ENCODE data around the gene SLC38A10. TPM values are rescaled to one million over a fixed set of nuclear protein-coding genes. Genes with fewer than 3 reads are reported as not detected.

SLC38A10 gene
- total and polyA plus RNA-seq, 10 of the 15 experiments (the other 5 are each of a cell fraction or from before 2014, with no cell fraction given), result 0.52 to 67.9 (median 22.1) TPM

DNA sequence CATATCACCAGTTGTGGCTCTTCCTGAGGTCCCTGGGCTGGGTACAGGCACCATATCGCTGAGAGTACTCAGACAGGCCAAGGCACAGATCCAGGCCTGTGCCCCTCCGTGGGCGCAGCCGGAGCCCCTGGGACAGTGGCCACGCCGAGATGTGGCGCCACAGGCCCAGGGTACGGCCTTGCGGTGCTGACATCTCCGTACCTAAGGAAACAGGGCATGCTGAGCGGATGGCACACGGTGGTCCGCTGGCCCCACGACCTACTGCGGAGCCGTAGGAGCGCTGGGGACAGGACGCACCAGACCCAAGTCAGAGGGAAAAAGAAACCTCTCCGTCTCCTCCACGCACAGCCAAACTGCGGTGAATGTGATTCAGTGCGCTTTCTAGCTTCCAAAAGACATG is 29.5 kb downstream of the SLC38A10 start:
- TF ChIP-seq SIX5 (IDR thresholded peaks at IDR 0.05; ENCODE audit: low read depth, low read length, severe bottlenecking), result no peak
- no peak for TF ChIP-seq EGR1 (IDR thresholded peaks at IDR 0.05; ENCODE audit: borderline replicate concordance in 1 of 2, low read depth in 2 of 2, low read length in 2 of 2)
- no peak for TF ChIP-seq HCFC1 (IDR thresholded peaks at IDR 0.05; ENCODE audit: low read length)
- no peak for TF ChIP-seq KDM1A (IDR thresholded peaks at IDR 0.05; ENCODE audit: borderline replicate concordance)
- TF ChIP-seq, protein P1, sequence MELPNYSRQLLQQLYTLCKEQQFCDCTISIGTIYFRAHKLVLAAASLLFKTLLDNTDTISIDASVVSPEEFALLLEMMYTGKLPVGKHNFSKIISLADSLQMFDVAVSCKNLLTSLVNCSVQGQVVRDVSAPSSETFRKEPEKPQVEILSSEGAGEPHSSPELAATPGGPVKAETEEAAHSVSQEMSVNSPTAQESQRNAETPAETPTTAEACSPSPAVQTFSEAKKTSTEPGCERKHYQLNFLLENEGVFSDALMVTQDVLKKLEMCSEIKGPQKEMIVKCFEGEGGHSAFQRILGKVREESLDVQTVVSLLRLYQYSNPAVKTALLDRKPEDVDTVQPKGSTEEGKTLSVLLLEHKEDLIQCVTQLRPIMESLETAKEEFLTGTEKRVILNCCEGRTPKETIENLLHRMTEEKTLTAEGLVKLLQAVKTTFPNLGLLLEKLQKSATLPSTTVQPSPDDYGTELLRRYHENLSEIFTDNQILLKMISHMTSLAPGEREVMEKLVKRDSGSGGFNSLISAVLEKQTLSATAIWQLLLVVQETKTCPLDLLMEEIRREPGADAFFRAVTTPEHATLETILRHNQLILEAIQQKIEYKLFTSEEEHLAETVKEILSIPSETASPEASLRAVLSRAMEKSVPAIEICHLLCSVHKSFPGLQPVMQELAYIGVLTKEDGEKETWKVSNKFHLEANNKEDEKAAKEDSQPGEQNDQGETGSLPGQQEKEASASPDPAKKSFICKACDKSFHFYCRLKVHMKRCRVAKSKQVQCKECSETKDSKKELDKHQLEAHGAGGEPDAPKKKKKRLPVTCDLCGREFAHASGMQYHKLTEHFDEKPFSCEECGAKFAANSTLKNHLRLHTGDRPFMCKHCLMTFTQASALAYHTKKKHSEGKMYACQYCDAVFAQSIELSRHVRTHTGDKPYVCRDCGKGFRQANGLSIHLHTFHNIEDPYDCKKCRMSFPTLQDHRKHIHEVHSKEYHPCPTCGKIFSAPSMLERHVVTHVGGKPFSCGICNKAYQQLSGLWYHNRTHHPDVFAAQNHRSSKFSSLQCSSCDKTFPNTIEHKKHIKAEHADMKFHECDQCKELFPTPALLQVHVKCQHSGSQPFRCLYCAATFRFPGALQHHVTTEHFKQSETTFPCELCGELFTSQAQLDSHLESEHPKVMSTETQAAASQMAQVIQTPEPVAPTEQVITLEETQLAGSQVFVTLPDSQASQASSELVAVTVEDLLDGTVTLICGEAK (IDR thresholded peaks at IDR 0.05; ENCODE audit: borderline replicate concordance), result no peak
- no peak for TF ChIP-seq POU2F2 (IDR thresholded peaks at IDR 0.05; ENCODE audit: borderline replicate concordance, low read depth, low read length)
- no peak for TF ChIP-seq ZNF24 (IDR thresholded peaks at IDR 0.05)
- TF ChIP-seq FOXM1 (IDR thresholded peaks at IDR 0.05; ENCODE audit: low read depth, low read length), result no peak
- TF ChIP-seq SUPT20H (IDR thresholded peaks at IDR 0.05; ENCODE audit: borderline replicate concordance, control insufficient read depth, low read depth, low read length), result no peak
- no peak for TF ChIP-seq ZNF274 (IDR thresholded peaks at IDR 0.05; ENCODE audit: insufficient read depth, insufficient read length)
- TF ChIP-seq, protein P2, sequence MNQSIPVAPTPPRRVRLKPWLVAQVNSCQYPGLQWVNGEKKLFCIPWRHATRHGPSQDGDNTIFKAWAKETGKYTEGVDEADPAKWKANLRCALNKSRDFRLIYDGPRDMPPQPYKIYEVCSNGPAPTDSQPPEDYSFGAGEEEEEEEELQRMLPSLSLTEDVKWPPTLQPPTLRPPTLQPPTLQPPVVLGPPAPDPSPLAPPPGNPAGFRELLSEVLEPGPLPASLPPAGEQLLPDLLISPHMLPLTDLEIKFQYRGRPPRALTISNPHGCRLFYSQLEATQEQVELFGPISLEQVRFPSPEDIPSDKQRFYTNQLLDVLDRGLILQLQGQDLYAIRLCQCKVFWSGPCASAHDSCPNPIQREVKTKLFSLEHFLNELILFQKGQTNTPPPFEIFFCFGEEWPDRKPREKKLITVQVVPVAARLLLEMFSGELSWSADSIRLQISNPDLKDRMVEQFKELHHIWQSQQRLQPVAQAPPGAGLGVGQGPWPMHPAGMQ (IDR thresholded peaks at IDR 0.05; ENCODE audit: borderline replicate concordance), result no peak
- no peak for TF ChIP-seq EP300 (IDR thresholded peaks at IDR 0.05; ENCODE audit: borderline replicate concordance in 1 of 2, control insufficient read depth in 1 of 2, low read depth in 2 of 2, low read length in 2 of 2)
- no peak for TF ChIP-seq MXI1 (IDR thresholded peaks at IDR 0.05; ENCODE audit: low read depth, low read length)
- TF ChIP-seq, protein P3, sequence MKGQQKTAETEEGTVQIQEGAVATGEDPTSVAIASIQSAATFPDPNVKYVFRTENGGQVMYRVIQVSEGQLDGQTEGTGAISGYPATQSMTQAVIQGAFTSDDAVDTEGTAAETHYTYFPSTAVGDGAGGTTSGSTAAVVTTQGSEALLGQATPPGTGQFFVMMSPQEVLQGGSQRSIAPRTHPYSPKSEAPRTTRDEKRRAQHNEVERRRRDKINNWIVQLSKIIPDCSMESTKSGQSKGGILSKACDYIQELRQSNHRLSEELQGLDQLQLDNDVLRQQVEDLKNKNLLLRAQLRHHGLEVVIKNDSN (IDR thresholded peaks at IDR 0.05; ENCODE audit: borderline replicate concordance, extremely low read length, insufficient read depth, low read depth, low read length), result no peak
- H3K36me3 ChIP-seq (ENCODE audit: control insufficient read depth in 2 of 2, insufficient read depth in 2 of 2, low read length in 1 of 2), result peaks cover 7 to 11% of the 10 kb centered on the region in 2 experiments
- ChIA-PET POLR2A (no interaction called here), RAD21 (ENCODE audit: unreplicated experiment) (no interaction called here), CTCF (no interaction called here), SMC1A (ENCODE audit: uncharacterized antibody, unreplicated experiment) (no interaction called here)
- no peak overlapping the region for H3K27ac ChIP-seq (ENCODE audit: control insufficient read depth, insufficient read depth)
- H3K9ac ChIP-seq (ENCODE audit: control insufficient read depth, insufficient read depth, low read length), result no peak overlapping the region
- no peak overlapping the region for H3K4me3 ChIP-seq
- no peak overlapping the region for H2AFZ ChIP-seq (ENCODE audit: control insufficient read depth, low read depth, low read length)
- H3K9me3 ChIP-seq (replicated peaks; ENCODE audit: control insufficient read depth, insufficient read depth, low read length), result no peaks in the 10 kb centered on the region
- no peaks in the 10 kb centered on the region for H3K4me1 ChIP-seq (ENCODE audit: control insufficient read depth, insufficient read depth, low read length)
- intact Hi-C loops (cut with micrococcal nuclease; ENCODE audit: unreplicated experiment) (no loop called here), in situ Hi-C loops (cut with MboI) (no loop called here)
- 97% methylated on average over 22 of the region's 22 CpGs for WGBS (ENCODE audit: insufficient coverage, insufficient replicate concordance, low lambda C conversion rate, missing lambda C conversion rate)
- no peaks in the 10 kb centered on the region for H4K20me1 ChIP-seq (ENCODE audit: control insufficient read depth, insufficient read depth)
- no peak for FAIRE-seq
- no peak for ATAC-seq
- no TSS peak for BruUV-seq (replicated peaks)
- no peak overlapping the region for H3K4me2 ChIP-seq (ENCODE audit: control insufficient read depth, insufficient read depth)
- H3K79me2 ChIP-seq (ENCODE audit: control insufficient read depth, insufficient read depth, low read length), result no peaks in the 10 kb centered on the region
- no peaks in the 10 kb centered on the region for H3K27me3 ChIP-seq (replicated peaks in 1 of 2; ENCODE audit: control insufficient read depth in 2 of 2, insufficient read depth in 2 of 2, low read length in 1 of 2)
- no peak for DNase-seq (ENCODE audit: low read depth, low spot score)
